ENCODE data around the gene PSMD14.

PSMD14 gene

DNA sequence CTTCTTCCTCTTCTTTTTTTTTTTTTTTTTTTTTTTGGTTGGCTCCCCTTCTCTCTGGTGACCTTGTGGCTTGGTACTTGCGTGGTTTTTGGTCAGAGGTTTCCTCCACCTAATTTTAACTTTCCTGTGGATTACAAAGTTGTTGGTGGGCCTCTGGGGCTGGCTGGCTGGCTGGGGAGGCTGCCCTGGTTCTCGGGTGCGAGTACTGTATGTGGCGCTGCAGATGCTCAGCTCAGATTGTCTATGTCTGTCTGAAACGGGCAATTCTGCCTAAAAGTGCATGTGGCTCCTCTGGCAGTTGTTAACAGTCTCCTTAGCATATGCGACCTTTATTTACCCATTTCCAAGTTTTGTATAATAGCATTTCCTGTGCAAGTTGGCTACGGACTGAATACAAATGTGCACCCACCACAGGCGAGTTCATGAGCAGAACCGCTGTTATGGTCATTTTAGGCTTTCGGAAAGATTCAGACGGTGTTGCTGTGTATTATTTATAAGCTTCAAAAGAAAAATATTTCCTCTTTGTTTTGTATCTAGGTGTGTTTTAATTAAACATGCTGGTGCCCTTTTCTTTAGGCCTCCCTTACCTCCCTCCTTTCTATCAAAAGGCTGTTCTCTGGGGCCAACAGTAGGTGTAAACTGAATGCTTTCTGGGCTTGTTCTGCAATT, 112.3 kb downstream of the PSMD14 start:
- no peak for DNase-seq

DNA sequence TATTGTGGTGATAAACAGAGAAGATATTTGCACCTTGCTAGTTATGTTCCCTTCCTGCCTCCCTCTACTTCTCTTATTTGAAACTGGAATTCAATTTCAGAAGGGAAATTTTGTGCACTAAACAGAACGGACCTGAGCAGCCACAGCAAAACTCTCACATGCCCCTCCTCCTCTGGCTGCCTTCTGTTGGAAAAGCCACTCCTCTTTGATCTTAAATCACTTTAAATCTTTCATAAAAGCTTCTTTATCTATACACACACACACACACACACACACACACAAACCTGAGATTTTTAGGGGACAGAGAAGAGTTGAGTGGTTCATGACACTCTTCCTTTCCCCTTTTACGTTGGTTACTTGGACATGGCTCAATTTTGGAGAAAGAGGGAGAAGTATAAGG, 113.5 kb downstream of the PSMD14 start:
- DNase-seq = no peak

- no peak for DNase-seq
These were observed 114.7 kb downstream of the PSMD14 start for GRCh38 chr2:161422816-161423403.

DNA sequence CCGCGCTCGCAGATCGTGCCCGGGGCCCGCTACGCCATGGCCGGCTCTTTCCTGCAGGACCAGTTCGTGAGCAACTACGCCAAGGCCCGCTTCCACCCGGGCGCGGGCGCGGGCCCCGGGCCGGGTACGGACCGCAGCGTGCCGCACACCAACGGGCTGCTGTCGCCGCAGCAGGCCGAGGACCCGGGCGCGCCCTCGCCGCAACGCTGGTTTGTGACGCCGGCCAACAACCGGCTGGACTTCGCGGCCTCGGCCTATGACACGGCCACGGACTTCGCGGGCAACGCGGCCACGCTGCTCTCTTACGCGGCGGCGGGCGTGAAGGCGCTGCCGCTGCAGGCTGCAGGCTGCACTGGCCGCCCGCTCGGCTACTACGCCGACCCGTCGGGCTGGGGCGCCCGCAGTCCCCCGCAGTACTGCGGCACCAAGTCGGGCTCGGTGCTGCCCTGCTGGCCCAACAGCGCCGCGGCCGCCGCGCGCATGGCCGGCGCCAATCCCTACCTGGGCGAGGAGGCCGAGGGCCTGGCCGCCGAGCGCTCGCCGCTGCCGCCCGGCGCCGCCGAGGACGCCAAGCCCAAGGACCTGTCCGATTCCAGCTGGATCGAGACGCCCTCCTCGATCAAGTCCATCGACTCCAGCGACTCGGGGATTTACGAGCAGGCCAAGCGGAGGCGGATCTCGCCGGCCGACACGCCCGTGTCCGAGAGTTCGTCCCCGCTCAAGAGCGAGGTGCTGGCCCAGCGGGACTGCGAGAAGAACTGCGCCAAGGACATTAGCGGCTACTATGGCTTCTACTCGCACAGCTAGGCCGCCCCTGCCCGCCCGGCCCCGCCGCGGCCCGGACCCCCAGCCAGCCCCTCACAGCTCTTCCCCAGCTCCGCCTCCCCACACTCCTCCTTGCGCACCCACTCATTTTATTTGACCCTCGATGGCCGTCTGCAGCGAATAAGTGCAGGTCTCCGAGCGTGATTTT, 115.5 kb downstream of the PSMD14 start:
- no peak for DNase-seq

GRCh38 chr2:161424394-161424769, 116.2 kb downstream of the PSMD14 start:
- DNase-seq = no peak

GRCh38 chr2:161424891-161425727, 116.9 kb downstream of the PSMD14 start:
- no peak for DNase-seq

- DNase-seq = no peak
These were observed 117.7 kb downstream of the PSMD14 start for GRCh38 chr2:161425728-161426454.

DNA sequence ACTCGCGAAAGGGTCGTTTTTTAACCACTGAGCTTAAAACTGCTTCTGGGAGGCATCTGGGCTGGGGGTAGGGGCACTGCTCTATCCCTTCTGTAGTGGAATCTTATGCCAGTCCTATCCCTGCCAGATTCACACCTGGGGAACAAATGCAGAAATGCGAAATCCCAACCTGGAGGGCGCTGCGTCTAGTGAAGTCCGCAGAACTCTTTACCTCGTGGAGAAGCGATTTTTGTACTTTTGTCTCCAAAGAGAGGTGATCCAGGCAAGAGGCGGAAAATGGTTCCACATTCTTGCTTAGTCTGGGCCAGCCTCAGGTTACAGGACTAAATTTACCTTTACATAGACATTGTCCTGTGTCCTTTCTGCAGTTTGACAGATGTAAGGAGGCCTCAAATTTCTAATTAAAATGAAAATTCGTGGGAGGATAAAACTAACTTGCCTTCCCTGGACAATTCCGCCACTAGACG, 118.3 kb downstream of the PSMD14 start:
- no peak for DNase-seq

- DNase-seq = no peak
These were observed 118.9 kb downstream of the PSMD14 start for GRCh38 chr2:161426922-161427663.

- DNase-seq = no peak
These were observed 119.7 kb downstream of the PSMD14 start for GRCh38 chr2:161427664-161428587.

DNA sequence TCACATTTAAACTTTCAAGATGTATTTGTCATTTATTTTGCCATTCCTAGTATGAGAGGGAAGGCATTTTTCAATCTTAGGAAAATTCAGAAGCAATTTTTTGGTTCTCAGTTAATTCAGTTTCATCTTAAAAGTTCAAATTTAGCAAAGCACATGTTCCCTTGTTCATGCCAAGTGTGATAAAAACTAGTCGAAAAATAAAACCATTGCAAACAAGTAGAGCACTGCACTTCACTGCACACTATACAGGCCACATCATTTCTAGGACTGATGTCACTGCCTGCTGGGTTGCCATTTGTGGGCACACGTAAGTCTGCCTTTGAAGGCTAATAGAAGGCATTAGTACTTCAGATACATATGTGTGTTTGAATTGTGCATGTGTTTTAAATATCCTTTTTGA, 122.2 kb downstream of the PSMD14 start:
- DNase-seq = no peak

GRCh38 chr2:161432107-161432506, 123.9 kb downstream of the PSMD14 start:
- DNase-seq = no peak

DNA sequence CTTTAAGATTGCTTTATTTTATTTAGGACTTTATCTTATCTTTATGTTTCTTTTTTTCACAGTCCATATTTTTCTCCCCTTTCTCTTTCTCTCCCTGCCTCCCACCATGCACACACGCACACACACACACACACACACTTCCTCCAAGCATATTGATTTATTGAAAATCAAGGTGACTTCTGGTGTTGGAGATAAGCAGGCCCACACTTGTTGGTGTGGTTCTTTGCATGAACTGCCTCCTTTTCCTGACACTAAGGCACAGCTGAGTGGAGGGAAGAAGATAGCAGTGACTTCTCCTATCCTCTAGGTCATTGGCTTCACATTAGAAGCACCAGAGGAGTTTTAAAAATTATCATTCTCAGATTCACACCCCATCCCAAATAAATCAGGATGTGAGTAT, 125.9 kb downstream of the PSMD14 start:
- DNase-seq = no peak

- DNase-seq = peak; percentile 97
These were observed 128.2 kb downstream of the PSMD14 start for GRCh38 chr2:161436411-161436810.

DNA sequence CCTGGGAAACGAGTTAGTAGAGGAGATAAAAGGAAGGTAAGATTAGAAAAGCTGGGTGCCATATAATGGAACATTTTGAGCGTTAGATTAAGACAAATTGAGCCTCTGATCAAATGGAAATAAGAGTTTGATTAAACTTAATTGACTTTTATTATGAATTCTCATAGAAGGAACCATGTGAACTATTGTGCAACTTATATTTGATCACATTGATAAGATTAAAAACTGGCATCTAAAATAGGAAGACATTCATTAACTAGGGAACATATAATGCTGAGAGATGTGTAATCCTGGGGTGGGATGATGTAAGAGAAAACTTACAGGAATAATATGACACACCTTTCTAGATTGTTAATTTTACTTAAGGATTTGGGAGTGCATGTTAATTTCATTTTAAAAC, 130.4 kb downstream of the PSMD14 start:
- no peak for DNase-seq

DNA sequence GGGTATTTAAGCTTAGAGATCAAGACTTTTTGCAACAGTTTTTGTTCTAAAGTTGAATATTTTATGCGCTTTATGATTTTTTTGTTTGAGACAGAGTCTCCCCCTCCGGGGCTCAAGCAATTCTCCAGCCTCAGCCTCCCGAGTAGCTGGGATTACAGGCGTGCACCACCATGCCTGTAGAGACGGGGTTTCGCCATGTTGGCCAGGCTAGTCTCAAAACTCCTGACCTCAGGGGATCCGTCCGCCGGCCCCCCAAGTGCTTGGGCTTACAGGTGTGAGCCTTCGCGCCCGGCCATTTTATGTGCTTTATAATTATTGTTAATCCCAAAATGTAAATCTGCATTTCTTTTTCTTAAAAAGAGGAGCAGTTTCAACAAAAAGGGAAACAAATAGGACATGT, 136.9 kb downstream of the PSMD14 start:
- no peak for DNase-seq

DNA sequence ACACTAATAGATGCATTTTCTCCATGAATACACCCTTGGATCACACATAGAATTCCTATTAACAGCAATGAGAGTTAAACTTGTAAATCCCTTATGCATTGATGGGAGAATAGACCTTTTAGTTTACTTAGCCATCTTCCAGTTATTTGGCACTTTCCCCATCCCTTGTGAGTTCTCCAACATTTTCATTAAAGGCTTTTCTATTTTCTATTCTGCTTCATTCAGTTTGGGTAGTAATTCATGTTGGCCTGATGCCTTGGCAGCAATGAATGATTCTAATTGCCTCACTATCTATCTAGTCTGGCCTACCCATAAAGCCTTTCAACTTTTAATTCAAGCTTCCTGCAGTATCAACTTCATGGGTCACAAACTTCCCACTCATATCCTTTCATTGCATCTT, 140.2 kb downstream of the PSMD14 start:
- no peak for DNase-seq

All from HCEC 1CT (cell line).